Mucosa of gallbladder (tissue), 1 donor: Measurements from ENCODE around the gene LCLAT1. TPM values are rescaled to one million over a fixed set of nuclear protein-coding genes. Genes with fewer than 3 reads are reported as not detected.

Source experiments
- DNase-seq: peaks from one replicate; pipeline ENCODE4 v3.0.0-alpha.2; 2020; ENCODE audit warnings: low spot score
- total RNA-seq: library from RNA; stranded (reverse); gene quantifications from one replicate; pipeline ENCODE4 v1.2.1, GENCODE V29; 2021
- donor health status: DM: no; HTN: no; CAD: no.

LCLAT1 gene
- total RNA-seq, 1 donor from 2014 or later = 40.7 TPM

DNA sequence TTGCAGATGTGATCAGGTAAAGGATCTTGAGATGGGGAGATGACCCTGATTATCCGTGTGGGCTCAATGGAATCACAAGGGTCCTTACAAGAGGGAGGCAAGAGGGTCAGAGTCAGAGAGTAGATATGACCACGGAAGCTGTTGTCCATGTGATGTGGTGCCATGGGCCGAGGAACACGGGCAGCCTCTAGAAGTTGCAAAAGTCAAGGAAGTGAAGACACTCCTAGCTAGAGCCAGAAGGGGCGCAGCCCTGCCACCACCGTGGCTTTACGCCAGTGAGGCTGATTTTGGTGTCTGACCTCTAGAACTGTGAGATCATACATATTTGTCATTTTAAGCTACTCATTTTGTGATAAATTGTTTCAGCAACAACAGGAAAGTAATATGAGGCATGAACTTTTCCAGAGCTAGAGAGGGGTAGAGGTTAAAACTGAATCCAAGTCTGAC lies 245.8 kb downstream of the LCLAT1 start:
- DNase-seq = no peak

Other genes starting within 250 kb of the LCLAT1 start
- gene LBH, start 215.7 kb upstream of the LCLAT1 start, total RNA-seq = 114 TPM